GM23338 (cell line): ENCODE results near the gene MED13.

Source experiments
- CTCF ChIP-seq, 2 experiments: fragments of 200-600 bp in 1 of 2; sonication (generic) in 1 of 2; conservative IDR thresholded peaks; 2 replicates each; pipeline versions ENCODE4 v1.5.1 to v1.6.1; 2016 to 2017; ENCODE audit warnings: antibody characterized with exemption in 2 of 2, low read depth in 2 of 2, mild to moderate bottlenecking in 2 of 2, moderate library complexity in 1 of 2
- EZH2 ChIP-seq: fragments of 200-600 bp; sonication (generic); IDR thresholded peaks from one replicate; pipeline ENCODE4 v1.8.0; 2017; ENCODE audit warnings: antibody characterized with exemption, mild to moderate bottlenecking, low read depth; ENCODE audit not compliant: unreplicated experiment
- EZH2phosphoT487 ChIP-seq: fragments of 200-600 bp; sonication (generic); IDR thresholded peaks from one replicate; pipeline ENCODE4 v1.8.1; 2018; ENCODE audit warnings: antibody characterized with exemption; ENCODE audit not compliant: unreplicated experiment
- POLR2AphosphoS5 ChIP-seq: IDR thresholded peaks from 2 replicates; pipeline ENCODE4 v1.6.1; 2016; ENCODE audit warnings: antibody characterized with exemption, low read depth
- ZNF114 ChIP-seq: fragments of 250-450 bp; sonication (Bioruptor Pico); IDR thresholded peaks from 2 replicates; pipeline ENCODE4 v1.5.0; 2020; ENCODE audit warnings: mild to moderate bottlenecking, moderate library complexity
- ZNF331 ChIP-seq: fragments of 250-450 bp; sonication (Bioruptor Pico); IDR thresholded peaks from 2 replicates; pipeline ENCODE4 v1.5.0; 2020; ENCODE audit warnings: low read depth, mild to moderate bottlenecking, moderate library complexity
- TF ChIP-seq, protein P1 (sequence below): IDR thresholded peaks from one replicate; pipeline ENCODE4 v1.6.1; 2018; ENCODE audit warnings: antibody characterized with exemption; ENCODE audit not compliant: unreplicated experiment

DNA sequence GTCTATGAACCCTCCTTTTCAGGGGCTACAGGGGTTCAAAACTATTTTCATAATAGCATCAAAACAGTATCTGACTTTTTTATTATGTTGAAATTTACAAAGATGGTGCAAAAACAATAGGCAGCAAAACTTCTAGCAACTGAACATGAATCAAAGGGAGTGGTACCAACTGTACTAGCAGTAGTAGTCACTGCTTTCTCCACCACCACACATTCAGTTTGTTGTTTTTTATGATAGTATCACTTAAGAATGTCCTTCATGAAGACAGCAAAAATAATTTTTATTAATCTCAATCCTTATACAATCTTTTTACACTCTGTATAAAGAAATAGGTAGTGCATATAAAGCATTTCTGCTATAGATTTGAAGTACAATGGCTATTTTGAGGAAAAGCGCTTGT lies 47.6 kb downstream of the MED13 start:
- TF ChIP-seq, protein P1, sequence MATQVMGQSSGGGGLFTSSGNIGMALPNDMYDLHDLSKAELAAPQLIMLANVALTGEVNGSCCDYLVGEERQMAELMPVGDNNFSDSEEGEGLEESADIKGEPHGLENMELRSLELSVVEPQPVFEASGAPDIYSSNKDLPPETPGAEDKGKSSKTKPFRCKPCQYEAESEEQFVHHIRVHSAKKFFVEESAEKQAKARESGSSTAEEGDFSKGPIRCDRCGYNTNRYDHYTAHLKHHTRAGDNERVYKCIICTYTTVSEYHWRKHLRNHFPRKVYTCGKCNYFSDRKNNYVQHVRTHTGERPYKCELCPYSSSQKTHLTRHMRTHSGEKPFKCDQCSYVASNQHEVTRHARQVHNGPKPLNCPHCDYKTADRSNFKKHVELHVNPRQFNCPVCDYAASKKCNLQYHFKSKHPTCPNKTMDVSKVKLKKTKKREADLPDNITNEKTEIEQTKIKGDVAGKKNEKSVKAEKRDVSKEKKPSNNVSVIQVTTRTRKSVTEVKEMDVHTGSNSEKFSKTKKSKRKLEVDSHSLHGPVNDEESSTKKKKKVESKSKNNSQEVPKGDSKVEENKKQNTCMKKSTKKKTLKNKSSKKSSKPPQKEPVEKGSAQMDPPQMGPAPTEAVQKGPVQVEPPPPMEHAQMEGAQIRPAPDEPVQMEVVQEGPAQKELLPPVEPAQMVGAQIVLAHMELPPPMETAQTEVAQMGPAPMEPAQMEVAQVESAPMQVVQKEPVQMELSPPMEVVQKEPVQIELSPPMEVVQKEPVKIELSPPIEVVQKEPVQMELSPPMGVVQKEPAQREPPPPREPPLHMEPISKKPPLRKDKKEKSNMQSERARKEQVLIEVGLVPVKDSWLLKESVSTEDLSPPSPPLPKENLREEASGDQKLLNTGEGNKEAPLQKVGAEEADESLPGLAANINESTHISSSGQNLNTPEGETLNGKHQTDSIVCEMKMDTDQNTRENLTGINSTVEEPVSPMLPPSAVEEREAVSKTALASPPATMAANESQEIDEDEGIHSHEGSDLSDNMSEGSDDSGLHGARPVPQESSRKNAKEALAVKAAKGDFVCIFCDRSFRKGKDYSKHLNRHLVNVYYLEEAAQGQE: no peak
- TF ChIP-seq CTCF (conservative IDR thresholded peaks at IDR 0.05; ENCODE audit: low read depth in 2 of 2) (no peak), EZH2phosphoT487 (no peak), EZH2 (no peak), POLR2AphosphoS5 (no peak), ZNF331 (CRISPR knock-in tag) (no peak), ZNF114 (CRISPR knock-in tag) (no peak)
